CD4-positive, alpha-beta T cell treated with Interleukin-1 beta for 1 hour (primary cell): ENCODE results near the gene PYGL.
A peak's percentile ranks its signal among the peaks of the same experiment; 100 is the strongest.
"Not testable (repeated sequence)": the region's sequence is repeated elsewhere in the genome, so short reads cannot be mapped to it uniquely, and the experiment has no call there.

Experiments used
- DNase-seq, 2 donors: peaks; one replicate each; pipeline ENCODE4 v3.0.0-alpha.2; 2020 to 2022

PYGL gene

DNA sequence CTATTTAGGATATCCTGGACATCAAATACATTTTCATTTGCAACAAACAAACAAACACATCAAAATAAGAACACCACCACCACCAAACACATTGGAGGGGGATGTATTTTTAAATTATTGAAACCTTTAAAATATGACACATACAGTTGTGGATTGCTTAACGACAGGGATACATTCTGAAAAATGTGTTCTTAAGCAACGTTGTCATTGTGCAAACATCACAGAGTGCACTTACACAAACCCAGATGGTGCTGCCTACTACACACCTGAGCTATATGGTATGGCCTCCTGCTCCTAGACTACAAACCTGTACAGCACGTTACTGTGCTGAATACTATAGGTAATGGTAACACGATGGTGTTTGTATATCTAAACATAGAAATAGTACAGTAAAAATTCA lies 19.4 kb downstream of the PYGL start:
- DNase-seq: no peak

DNA sequence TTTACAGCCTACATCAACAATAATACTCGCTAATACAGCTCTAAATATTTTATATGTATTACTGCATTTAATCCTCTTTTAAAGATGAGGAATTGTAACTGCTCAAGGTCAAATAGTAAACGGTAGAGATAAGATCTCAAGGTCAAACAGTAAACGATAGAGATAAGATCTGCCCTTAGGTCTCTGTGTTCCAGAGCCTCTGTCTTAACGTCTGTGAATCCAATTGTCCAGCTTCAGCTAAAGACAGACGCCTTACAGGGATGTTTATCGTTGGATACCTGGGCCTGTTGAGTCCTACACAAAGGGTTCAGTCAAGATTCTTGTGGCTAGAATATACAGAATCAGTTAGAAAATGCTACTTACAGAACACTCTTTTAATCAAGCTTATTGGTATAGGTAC lies 20.0 kb downstream of the PYGL start:
- no peak for DNase-seq

DNA sequence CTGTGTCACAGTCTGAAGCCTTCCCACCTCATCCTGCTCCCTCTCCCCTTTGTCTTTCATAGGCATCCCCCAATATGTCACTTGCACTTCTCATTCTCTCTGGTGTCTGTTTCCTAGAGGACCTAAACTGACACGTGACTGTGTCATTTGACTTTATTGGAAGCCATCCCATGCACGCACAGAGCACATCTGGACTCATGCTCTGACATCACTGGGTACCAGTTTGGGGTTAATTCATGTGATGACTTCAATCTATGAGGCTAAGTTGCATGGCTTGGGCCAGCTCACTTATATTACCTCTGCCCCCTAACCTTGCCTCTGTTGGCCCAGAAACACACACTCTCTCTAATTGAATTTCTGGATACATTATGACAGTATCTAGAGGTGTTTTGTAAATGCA lies 21.5 kb downstream of the PYGL start:
- no peak for DNase-seq

DNA sequence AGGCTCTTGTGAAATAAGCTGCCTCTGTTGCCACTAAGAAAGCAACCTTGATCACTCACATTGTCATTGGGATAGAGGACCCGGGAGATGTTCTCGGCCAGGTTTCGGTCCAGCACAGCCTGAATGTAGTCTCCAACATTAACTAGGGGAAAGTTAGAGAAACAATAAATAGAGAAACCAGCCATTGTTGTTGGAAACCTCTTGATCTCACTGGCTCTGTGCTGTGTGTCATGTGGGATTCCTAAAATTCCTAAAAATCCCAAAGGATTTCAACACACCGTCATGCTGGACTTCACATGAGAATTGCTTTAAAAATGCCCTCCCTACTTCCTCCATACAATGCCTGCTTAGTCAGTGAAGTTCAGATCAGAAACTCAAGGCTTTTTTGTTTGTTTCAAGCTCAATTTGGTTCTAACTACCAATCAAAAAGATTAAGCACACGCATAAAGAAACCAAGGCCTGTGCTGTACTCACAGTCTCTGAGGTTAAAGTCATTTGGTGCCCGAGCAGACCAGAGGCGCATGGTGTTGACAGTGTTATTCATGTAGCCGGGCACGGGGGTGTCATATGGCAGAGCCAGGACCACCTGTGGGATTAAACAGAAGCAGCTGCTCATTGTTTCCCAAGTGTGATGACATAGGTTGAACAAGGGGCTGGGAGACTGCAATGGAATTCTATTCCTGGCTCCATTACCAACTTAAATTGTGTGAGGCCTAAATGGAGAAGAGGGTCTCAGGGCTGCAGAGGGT lies 23.6 kb downstream of the PYGL start:
- DNase-seq: no peak

DNA sequence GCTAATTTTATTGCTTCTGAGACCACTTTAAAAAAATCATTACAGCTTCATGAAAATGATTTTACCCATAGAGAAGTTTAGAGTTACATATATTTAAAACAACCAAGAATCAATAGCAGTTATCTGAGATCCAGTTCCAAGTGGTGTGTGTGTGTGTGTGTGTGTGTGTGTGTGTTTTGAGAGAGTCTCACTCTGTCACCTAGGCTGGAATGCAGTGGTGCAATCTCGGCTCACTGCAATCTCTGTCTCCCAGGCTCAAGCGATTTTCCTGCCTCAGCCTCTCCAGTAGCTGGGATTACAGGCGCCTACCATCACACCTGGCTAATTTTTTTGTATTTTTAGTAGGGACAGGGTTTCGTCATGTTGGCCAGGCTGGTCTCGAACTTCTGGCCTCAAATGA lies 24.8 kb downstream of the PYGL start:
- not testable (repeated sequence) for DNase-seq

DNA sequence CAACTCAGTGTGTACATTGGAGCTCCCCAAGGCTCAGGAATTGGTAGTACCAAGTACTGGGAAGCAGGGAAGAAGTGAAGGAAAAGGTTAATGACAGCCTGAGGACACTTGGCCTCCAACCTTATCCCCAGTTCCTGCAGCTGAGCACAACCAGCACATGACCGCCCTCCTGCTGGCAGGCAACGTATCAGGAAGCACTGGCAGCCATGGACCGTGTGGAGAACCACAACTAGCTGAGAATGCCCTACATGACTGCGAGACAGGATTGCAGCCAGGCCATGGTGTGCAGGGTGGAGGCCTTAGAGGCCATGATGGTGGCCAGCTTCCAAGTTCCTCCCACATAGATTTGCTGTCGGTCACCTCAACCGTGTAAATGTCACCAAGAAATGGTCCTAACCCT lies 26.8 kb downstream of the PYGL start:
- no peak for DNase-seq

DNA sequence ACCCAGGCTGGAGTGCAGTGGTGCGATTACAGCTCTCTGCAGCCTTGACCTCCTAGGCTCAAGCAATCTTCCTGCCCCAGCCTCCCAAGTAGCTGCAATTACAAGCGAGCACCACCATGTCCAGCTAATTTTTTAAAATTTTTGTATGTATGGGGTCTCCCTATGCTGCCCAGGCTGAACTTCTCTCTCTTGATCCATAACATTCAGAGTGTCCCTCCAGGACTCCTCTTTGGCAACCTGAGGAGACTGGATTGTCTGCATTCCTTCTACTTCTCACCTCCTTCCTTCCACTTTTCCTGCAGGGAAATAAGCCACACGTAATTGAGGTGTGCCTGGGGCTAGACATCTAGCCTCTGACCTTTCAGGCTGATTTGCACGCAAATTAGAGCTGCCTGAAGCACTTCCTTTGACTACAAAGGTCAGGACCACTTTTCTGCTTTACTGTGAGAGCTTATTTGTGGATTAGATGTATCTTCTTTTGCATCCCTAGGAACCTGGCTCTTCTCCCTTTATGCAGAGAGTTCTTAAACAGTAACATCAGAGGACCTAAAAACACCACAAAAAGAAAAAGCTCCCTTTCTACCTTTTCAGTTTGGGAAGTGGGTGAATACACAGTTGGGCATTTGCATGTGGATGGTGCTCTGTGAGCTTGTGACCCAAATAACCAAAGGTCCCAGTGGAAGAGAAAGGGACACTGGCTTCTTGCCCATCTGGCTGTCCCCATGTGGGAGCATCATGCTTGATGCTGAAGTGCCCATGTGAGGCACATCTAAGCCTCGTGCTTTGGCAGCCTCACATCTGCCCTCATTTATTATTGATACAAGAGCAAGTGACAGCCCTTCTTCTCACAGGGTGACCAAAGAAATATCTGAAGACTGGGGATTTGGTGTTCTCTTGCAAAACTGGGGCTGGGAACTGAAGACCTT lies 33.5 kb downstream of the PYGL start:
- DNase-seq: no peak

DNA sequence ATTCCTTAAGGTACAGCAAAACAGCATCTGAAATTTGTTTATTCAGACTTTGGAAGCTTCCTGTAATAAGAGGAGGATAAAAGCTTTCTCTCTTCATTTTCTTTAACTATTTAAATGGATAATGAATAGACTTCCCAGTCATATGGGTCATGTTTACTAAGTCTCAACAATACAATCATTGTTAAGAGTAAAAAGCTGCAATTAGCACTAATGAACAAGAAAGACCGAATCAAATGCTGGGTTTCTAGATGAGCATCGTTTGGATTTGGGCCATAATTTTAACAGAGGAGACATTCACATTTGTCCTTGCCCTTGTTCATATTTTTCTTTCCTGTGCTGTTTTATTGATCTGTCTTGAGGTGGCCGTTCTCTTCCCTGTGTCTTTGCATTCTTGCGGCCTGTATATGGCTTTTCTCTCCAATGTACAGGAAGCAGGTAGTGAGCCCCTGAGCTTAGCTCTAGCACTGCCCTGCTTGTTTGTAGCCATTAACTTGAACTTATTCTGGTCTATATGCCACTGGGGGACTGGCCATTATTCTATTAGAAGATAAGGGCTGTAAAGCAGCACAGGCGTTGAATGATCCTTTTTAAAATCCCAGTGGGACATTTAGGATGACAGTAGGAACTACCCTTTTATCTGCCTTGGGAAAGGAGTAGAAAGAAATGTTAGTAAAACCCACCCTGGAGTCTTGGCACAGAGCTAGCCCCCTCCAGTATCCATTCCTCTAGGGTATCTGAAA lies 37.8 kb downstream of the PYGL start:
- DNase-seq: no peak

DNA sequence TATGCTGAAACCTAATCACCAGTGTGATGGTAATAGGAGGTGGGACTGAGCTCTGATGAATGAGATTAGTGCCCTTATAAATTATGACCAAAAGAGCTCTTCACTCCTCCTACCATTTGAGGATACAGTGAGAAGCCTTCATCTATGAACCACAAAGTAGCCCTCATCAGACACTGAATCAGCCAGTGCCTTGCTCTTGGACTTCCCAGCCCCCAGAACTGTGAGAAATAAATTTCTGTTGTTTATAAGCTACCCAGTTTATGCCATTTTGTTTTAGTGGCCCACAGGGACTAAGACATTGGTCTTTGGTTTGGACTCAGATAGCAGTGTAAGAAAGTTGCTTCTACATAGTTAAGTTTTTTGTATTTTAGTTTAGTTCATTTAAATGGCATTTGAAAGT lies 39.6 kb downstream of the PYGL start:
- DNase-seq: no peak

DNA sequence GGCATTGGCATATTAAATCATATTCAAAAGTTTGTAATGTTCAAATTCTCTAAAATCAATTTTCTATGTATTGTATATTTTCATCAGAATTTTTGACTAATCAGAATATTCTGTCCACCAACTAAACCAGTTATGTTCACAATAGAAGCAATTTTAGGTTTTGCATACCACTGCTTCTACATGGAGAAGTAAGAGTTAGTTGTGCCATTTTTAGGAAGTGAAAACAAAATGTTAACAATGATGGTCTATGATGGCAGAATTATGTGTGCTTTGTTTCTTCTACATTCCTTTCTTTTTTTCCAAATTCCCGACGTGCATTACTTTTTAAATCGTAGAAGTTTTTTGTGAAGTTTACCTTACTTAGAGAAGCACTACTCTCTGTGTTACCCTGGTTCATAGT lies 42.9 kb downstream of the PYGL start:
- DNase-seq: no peak

DNA sequence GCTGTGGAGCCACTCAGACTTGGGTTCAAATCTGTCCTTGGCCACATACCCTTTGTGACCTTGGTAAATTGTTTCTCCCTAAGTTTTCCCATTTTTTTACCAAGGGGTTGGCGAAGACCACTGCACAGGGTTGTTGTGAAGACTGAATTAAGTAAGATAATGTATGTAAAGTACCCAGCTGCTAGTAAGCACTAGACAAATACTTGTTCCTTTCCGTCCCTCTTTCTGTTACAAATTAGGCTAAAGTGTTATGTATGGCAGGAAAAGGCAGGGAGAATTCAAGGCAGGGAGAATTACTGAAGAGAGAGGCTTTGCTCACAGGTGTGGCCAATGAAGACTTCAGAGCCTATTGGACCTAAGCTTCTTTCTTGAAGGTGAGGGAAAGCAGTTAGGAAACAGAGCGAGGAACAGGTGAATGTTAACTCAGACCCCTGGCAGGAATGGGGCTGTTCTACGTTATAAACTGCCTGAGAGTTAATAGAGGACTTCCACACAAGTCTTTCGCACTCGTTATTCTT lies 46.6 kb downstream of the PYGL start:
- DNase-seq: no peak

DNA sequence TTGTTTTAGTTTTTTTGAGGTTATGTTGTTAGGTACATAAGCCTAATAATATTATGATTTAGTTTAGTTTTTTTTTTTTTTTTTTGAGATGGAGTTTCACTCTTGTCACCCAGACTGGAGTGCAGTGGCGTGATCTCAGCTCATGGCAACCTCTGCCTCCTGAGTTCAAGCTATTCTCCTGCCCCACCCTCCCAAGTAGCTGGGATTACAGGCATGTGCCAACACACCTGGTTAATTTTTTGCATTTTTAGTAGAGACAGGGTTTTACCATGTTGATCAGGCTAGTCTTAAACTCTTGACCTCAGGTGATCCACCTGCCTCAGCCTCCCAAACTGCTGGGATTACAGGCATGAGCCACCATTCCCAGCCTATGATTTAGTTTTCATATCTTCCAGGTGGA lies 47.3 kb downstream of the PYGL start:
- DNase-seq: not testable (repeated sequence)

DNA sequence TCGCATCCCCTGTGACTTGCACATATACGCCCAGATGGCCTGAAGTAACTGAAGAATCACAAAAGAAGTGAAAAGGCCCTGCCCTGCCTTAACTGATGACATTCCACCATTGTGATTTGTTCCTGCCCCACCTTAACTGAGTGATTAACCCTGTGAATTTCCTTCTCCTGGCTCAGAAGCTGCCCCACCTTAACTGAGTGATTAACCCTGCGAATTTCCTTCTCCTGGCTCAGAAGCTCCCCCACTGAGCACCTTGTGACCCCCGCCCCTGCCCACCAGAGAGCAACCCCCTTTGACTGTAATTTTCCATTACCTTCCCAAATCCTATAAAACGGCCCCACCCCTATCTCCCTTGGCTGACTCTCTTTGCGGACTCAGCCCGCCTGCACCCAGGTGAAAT lies 47.9 kb downstream of the PYGL start:
- DNase-seq: not testable (repeated sequence)

DNA sequence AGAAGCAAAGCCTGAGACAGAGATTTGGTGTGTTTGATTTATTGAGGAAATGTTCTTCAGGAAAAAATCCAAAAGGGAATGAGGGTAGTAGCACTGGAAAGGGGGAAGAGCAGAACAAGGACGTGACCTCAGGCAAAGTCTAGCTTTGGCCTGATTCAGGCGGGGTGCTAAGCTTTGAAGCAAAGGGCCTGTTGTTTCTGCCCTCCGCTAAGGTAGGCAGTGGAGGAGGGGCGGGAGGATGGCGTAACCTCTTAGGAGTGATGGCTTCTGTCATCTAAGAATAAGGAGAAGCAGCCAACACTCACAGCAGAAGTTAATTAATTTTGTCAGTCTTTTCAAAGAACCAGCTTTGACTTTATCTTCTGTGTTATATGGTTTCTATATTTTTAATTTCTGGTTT lies 52.0 kb downstream of the PYGL start:
- no peak for DNase-seq

DNA sequence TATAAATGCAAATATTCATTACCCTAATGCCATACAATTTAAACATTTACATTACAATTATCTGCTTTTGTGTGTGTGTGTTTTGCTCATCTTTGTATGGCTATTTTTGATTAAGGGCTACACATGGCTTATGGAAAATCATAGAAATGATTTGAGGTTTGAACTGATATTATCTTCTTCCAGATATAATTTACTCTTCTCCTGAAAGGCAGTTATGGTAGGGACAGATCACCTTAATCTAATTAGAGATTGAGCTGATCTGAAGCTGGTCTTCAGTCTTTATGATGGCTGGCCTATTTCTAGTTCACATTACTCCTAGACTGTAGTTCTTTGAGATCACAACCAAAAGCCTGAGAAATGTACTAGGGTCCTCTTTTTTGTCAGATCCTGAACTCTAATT lies 56.8 kb downstream of the PYGL start:
- DNase-seq: no peak

DNA sequence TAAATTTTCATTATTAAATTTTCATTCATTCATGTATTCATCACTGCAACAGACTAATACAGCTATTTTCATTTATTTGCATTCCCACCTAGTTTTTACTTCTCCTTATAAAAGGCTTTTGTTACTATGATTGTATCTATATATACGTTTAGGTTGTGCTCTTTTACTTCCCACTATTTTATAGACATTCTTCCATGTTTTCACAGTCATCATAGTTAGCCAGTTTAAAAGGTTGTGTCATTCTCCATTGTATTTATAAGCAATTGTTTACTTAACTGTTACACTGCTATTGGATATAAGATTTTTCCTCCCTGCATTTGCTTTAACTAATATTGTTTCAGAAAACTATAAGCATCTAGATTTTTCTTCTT lies 60.5 kb downstream of the PYGL start:
- DNase-seq: no peak

DNA sequence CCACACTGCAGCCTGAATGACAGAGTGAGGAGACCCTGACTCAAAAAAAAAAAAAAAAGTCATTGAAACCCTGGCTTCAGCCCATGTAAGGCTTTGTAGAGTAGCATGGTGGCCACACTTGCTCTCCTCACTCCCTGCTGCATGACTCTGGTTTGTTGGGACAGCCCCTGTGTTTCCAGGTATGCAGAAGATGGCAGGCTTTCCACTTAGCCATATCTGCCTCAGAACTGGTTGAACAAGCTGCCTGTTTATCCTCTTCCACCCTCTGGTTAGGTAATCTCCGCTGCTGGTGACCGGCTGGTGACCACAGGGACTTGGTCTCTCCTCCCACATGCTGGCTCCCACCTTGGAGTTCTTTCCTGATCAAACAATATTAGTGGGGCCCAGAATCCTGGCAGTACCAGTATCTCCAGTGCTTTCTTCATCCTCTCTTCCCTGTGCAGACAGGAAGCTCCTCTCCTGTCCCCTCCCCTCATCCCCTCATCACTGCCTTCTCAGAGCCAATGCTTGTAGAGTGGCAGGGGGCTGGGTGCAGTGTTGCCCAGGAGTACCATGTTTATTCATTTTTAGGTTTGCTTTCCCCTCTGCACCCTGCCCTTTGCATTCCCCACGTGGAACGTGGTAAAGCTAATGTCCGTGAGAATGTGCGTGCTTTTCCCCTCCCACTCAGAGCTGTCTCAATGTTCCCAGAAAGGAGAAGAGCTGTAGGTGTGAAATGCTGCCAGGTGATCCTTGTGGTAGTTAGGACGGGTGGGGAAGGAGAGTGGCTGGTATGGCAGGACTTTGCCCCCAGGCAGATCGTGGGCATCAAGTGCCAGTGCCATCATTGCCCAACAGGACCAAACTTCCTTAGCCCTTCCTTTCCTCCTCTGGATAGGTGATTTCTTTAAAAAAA lies 61.1 kb downstream of the PYGL start:
- DNase-seq: no peak

DNA sequence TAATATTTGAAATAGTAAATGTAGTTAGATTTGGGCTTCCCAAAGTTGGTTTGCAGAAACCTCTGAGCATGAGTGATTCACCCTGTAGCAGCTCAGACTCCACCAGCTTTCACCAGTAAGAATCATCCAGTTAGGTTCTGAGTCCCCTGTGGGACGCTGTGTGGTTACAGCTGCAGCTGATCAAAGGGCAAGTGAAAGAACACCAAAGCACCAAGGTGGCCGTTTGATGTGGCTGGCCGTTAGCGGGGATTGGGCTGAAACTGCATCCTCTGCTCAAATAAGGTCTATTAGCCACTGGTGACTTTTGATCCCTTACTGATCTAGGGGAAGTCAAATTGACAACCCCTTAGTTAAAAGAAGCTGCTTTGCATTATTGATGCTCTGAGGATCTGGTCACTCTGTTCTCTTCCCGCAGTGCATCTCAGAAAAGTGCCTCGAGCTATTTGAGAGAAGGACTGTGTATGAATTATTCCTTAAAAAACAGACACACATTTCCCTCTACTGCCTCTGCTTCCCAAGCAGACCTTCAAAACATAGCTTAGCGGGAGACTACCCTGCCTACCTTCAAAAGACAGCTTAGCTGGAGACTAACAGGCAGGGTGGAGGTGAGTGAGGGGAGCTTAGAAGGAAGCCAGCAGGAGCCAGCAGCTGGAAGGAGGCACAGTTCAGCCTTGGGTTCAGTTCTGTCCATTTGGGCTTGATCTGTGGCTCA lies 68.8 kb downstream of the PYGL start:
- peak; percentile 53 to 59 for DNase-seq

DNA sequence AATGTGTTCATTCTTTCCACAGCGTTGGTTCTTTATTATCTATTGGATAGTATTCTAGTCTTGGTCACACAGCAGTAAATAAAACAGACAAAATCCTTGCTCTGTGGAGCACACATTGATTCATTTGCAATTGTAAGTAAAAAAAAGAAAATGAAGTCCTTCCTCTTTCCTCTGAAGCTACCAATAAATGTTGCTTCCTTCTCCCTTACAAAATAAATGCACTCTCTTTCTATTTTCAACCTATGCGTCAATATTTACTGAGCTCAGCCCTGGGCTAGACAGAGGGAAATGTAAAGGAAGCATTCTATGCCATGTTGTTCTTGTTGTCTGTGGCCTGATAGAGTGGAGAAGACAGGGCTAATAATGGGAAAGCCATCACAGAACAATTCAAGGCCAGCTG lies 69.5 kb downstream of the PYGL start:
- no peak for DNase-seq

DNA sequence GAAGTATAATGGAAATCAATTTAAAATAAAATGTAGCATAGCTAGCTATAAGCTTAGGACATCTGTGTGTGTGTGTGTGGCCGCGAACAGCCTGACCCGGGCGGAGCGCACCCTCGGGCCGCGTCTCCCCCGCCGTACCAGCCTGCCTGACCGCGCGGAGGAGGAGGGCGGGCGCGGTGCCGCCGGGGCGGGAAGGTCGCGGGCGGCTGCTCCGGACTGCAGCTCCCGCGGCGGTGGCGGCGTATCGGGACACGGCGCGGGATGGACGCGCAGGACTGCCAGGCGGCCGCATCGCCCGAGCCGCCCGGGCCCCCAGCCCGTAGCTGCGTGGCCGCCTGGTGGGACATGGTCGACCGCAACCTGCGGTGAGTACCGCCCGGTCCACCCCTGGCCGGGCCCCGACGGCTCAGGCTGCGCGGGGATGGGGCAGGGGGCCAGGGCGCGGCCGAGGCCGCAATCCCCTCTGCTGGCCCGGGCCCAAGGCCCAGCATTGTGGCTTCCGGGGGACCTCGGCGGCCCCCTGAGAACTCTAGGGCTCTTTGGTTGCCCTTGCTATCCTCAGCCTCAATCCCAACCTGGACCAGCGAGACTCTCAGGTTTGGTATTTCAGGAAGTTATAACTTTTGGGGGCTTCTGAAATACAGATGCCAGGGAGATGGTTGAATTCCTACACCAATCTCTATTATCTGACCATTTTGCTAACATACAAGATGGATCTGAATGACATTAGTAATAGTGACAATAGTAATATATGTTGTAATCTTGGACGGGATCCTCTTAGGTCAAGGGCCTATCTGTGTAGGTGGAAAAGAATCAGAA lies 72.2 kb downstream of the PYGL start, which contains the start of gene ABHD12B:
Gene ABHD12B, plus strand, starts transcription at position 140 of the 819 bp plus-strand sequence. Its CDS starts 122 bp downstream, at position 262.
- no peak for DNase-seq

DNA sequence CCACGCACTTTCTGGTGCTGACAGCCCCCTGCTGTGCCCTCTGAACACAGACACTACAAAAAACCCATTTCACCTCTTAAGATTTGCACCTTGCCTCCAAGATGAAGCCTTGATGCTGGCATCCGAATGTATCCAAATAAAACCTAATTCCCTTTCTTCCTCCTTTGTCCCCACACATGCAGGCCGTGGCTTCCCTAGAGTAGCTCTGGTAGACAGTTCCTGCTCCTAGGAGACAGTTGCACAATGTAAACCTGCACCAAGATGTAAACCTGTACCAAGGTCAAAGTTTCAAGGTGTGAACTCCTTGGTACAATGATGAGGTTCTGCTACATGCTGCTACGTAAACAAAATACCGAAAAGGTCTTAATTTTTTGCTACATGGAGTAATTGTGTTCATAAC lies 73.1 kb downstream of the PYGL start:
- DNase-seq: no peak
